Omental fat pad (tissue), 4 donors: Measurements from ENCODE around the gene EPC2. TPM values are rescaled to one million over a fixed set of nuclear protein-coding genes. Genes with fewer than 3 reads are reported as not detected.

Source experiments
- ATAC-seq: fragments of 150-250 bp; one replicate; pipeline ENCODE4 v1.9.1; 2016; ENCODE audit warnings: mild to moderate bottlenecking, moderate library complexity; ENCODE audit not compliant: low FRiP score
- DNase-seq: peaks from one replicate; pipeline ENCODE4 v3.0.0-alpha.2; 2019; ENCODE audit warnings: low spot score
- CTCF ChIP-seq, 3 donors: fragments of 450-650 bp; IDR thresholded peaks; one replicate each; pipeline ENCODE4 v1.5.1; 2016 to 2017; ENCODE audit warnings: antibody characterized with exemption in 3 of 3, mild to moderate bottlenecking in 3 of 3, moderate library complexity in 2 of 3
- total RNA-seq, 4 donors: library from RNA; depleted of rRNA; stranded (reverse); fragments of >200 nt; gene quantifications; one replicate each; pipeline ENCODE4 v1.1.0, GENCODE V29; 2016

EPC2 gene
- total RNA-seq, 4 donors from 2014 or later = 23.2 to 36.9 (median 28.7) TPM

- ATAC-seq (no peak), DNase-seq (no peak)
- no peak for TF ChIP-seq CTCF (IDR thresholded peaks at IDR 0.05)
These were observed 165.5 kb downstream of the EPC2 start for GRCh38 chr2:148810081-148810480.

- ATAC-seq (peak; percentile 60), DNase-seq (peak; percentile 29)
- TF ChIP-seq CTCF (IDR thresholded peaks at IDR 0.05) = no peak
These were observed 167.8 kb downstream of the EPC2 start for GRCh38 chr2:148812306-148812705.

GRCh38 chr2:148813603-148814065 lies 169.1 kb downstream of the EPC2 start:
- TF ChIP-seq CTCF (IDR thresholded peaks at IDR 0.05) = no peak
- no peak for ATAC-seq
- DNase-seq = no peak

GRCh38 chr2:148814143-148814859 lies 169.8 kb downstream of the EPC2 start:
- DNase-seq = no peak
- peak; percentile 42 for ATAC-seq

GRCh38 chr2:148814860-148815419 lies 170.4 kb downstream of the EPC2 start:
- no peak for ATAC-seq
- DNase-seq = no peak
- TF ChIP-seq CTCF (IDR thresholded peaks at IDR 0.05) = no peak

More at GRCh38 chr2:148814143-148814859, 169.8 kb downstream of the EPC2 start:
- no peak for TF ChIP-seq CTCF (IDR thresholded peaks at IDR 0.05)

GRCh38 chr2:148816176-148816575 lies 171.6 kb downstream of the EPC2 start:
- TF ChIP-seq CTCF (IDR thresholded peaks at IDR 0.05) = no peak
- ATAC-seq = no peak

More at GRCh38 chr2:148816176-148816575, 171.6 kb downstream of the EPC2 start:
- no peak for DNase-seq
